Prostate gland (tissue), 2 donors: ENCODE data around the gene MDFI. TPM values are rescaled to one million over a fixed set of nuclear protein-coding genes. Genes with fewer than 3 reads are reported as not detected.

Experiments used
- DNase-seq: peaks from one replicate; pipeline ENCODE4 v3.0.0-alpha.2; 2019; ENCODE audit warnings: low spot score
- H3K27ac ChIP-seq, 2 donors: fragments of 200-600 bp; sonication (generic); 2 replicates each; pipeline ENCODE4 v1.5.1; 2017 to 2019
- H3K27me3 ChIP-seq: fragments of 200-600 bp; sonication (generic); replicated peaks from 2 replicates; pipeline ENCODE4 v1.5.1; 2019; ENCODE audit not compliant: insufficient read depth
- H3K36me3 ChIP-seq, 2 donors: fragments of 200-600 bp; sonication (generic); 1 replicate in 1 of 2; 2 replicates in 1 of 2; pipeline versions ENCODE4 v1.5.1 to v1.8.1; 2017 to 2019
- H3K4me1 ChIP-seq: fragments of 200-600 bp; sonication (generic); replicated peaks from 2 replicates; pipeline ENCODE4 v1.5.1; 2019
- H3K4me3 ChIP-seq, 2 donors: fragments of 200-600 bp; sonication (generic); 2 replicates each; pipeline ENCODE4 v1.5.1; 2017 to 2019
- H3K9me3 ChIP-seq: fragments of 200-600 bp; sonication (generic); 2 replicates; pipeline ENCODE4 v1.5.1; 2017
- CTCF ChIP-seq, 4 experiments: fragments of 200-600 bp in 2 of 4; fragments of 450-650 bp in 2 of 4; sonication (generic) in 2 of 4; IDR thresholded peaks; 1 replicate in 3 of 4; 2 replicates in 1 of 4; pipeline ENCODE4 v1.5.1; 2016 to 2019; ENCODE audit warnings: antibody characterized with exemption in 4 of 4, mild to moderate bottlenecking in 2 of 4, moderate library complexity in 2 of 4
- POLR2A ChIP-seq: fragments of 450-650 bp; IDR thresholded peaks from one replicate; pipeline ENCODE4 v1.6.1; 2016; ENCODE audit warnings: antibody characterized with exemption, mild to moderate bottlenecking
- POLR2AphosphoS5 ChIP-seq: sonication (generic); formaldehyde crosslinking; IDR thresholded peaks from one replicate; pipeline ENCODE4 v1.6.1; 2017; ENCODE audit warnings: antibody characterized with exemption
- WGBS: methylation state at CpG from one replicate; pipeline ENCODE4 v1.1.5; 2018; 5-methylcytosine and 5-hydroxymethylcytosine counted together
- intact Hi-C: fragments of 100-400 bp; cut with DNase I; formaldehyde crosslinking; loops from one replicate; pipeline ENCODE4 v1.14.2; 2022
- total RNA-seq, 2 donors: library from RNA; depleted of rRNA; stranded (reverse); fragments of >200 nt; gene quantifications; one replicate each; pipeline ENCODE4 v1.1.0, GENCODE V29; 2016

The MDFI gene
- total RNA-seq, 2 donors from 2014 or later: 31.8 to 77.9 TPM

GRCh38 chr6:41655646-41656001 is 17.4 kb downstream of the MDFI start:
- no peaks in the 10 kb centered on the region for H3K9me3 ChIP-seq
- no peaks in the 10 kb centered on the region for H3K36me3 ChIP-seq
- TF ChIP-seq POLR2A (no peak), POLR2AphosphoS5 (no peak), CTCF (IDR thresholded peaks at IDR 0.05) (no peak)
- intact Hi-C loops: no loop called here
- H3K27me3 ChIP-seq: no peaks in the 10 kb centered on the region
- H3K4me3 ChIP-seq: no peak overlapping the region
- H3K27ac ChIP-seq: no peak overlapping the region
- DNase-seq: no peak
- WGBS: 68% methylated on average over 12 of the region's 12 CpGs
- no peaks in the 10 kb centered on the region for H3K4me1 ChIP-seq

- 59% methylated on average over 14 of the region's 14 CpGs for WGBS
- H3K4me1 ChIP-seq: no peaks in the 10 kb centered on the region
- H3K9me3 ChIP-seq: no peaks in the 10 kb centered on the region
- no peak for DNase-seq
- no peak overlapping the region for H3K27ac ChIP-seq
- no peaks in the 10 kb centered on the region for H3K36me3 ChIP-seq
- TF ChIP-seq POLR2A (no peak), CTCF (IDR thresholded peaks at IDR 0.05) (no peak), POLR2AphosphoS5 (no peak)
- H3K4me3 ChIP-seq: no peak overlapping the region
- intact Hi-C loops: no loop called here
- no peaks in the 10 kb centered on the region for H3K27me3 ChIP-seq
These were observed 17.9 kb downstream of the MDFI start for GRCh38 chr6:41656002-41656691.

GRCh38 chr6:41657131-41658094 is 19.1 kb downstream of the MDFI start:
- 92% methylated on average over 23 of the region's 23 CpGs for WGBS

GRCh38 chr6:41658636-41659035 is 20.4 kb downstream of the MDFI start:
- no peaks in the 10 kb centered on the region for H3K4me1 ChIP-seq
- no peak overlapping the region for H3K4me3 ChIP-seq
- no peaks in the 10 kb centered on the region for H3K27me3 ChIP-seq
- intact Hi-C loops: no loop called here
- 92% methylated on average over 13 of the region's 13 CpGs for WGBS
- no peak for TF ChIP-seq CTCF (IDR thresholded peaks at IDR 0.05)
- no peak for TF ChIP-seq POLR2A
- no peak for TF ChIP-seq POLR2AphosphoS5
- no peaks in the 10 kb centered on the region for H3K36me3 ChIP-seq
- H3K27ac ChIP-seq: no peak overlapping the region
- DNase-seq: no peak
- H3K9me3 ChIP-seq: no peaks in the 10 kb centered on the region

More at GRCh38 chr6:41657131-41658094, 19.1 kb downstream of the MDFI start:
- intact Hi-C loops: no loop called here
- TF ChIP-seq POLR2A (no peak), CTCF (IDR thresholded peaks at IDR 0.05) (no peak), POLR2AphosphoS5 (no peak)
- no peak overlapping the region for H3K4me3 ChIP-seq
- no peaks in the 10 kb centered on the region for H3K4me1 ChIP-seq
- no peaks in the 10 kb centered on the region for H3K36me3 ChIP-seq
- H3K27me3 ChIP-seq: no peaks in the 10 kb centered on the region
- no peak overlapping the region for H3K27ac ChIP-seq
- H3K9me3 ChIP-seq: no peaks in the 10 kb centered on the region
- no peak for DNase-seq
